ENCODE results near the gene NSF.
"Not testable (repeated sequence)": the region's sequence is repeated elsewhere in the genome, so short reads cannot be mapped to it uniquely, and the experiment has no call there.

Gene NSF

DNA sequence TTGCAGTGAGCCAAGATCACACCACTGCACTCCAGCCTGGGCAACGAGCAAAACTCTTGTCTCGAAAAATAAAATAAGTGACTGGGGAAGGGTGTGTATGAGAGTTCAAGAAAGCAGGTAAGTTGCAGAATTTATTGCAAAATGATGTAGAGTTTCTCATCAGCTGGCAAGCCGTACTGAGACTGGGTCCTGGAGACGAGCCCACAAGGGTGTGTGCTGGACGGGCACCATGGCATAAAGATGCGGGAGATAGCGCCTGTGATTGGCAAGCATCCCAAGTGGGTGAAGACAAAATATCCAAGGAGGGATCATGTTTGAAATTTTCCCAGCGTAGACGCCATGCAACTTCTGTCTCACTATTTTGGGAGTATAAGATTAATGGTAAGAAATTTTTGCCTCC is 168.7 kb downstream of the NSF start:
- DNase-seq, result no peak

DNA sequence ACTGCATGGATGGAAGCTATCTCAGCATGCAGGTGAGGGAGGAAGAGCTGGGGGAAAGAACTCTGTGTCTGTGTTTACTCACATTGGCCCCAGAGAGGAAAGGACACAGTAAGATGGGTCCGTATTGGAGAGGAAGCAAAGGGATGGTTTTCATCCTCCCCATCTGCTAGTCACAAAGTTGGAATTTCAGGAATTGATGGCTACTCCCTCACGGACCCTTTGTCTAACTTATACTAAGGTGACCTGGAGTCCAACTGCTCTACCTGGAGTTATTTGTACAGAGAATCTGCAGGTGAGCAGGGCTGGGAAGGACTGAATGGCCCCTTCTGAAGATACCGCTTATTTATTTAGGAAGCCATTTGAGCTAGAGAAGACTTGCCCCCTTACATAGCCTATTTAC is 172.9 kb downstream of the NSF start:
- DNase-seq, result no peak

DNA sequence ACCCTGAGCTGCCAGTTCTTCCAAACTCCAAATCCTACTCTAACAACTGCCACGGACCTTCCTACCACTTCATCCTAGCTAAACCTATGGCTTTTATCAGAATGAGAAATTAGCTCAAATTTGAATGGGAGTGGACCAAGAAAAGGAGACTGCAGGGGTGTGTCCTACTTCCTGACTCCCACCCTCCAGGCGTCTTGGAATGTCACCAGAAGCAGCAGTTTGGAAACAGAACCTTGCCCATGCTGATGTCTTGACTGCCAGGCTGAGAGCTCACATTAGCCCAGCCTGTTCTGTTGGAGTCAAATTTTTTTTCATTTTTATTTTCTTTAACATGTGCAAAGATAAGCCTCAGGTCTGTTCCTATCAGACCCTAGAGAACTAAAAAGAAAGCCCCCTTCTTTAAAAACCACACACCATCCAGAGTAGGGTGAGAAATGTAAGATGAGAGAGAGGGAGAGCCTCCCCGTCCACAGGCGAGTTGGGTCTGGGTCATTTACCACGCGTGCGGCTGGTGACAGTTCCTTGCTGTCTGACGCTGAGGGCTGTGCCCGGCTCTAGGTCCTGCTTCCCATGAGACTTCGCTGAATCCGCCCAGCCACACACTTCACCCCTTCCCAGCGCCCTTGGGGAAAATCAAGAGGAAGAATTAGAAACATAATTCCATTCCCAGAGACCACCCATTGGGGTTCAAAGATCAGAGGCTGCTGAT is 173.7 kb downstream of the NSF start:
- no peak for DNase-seq

DNA sequence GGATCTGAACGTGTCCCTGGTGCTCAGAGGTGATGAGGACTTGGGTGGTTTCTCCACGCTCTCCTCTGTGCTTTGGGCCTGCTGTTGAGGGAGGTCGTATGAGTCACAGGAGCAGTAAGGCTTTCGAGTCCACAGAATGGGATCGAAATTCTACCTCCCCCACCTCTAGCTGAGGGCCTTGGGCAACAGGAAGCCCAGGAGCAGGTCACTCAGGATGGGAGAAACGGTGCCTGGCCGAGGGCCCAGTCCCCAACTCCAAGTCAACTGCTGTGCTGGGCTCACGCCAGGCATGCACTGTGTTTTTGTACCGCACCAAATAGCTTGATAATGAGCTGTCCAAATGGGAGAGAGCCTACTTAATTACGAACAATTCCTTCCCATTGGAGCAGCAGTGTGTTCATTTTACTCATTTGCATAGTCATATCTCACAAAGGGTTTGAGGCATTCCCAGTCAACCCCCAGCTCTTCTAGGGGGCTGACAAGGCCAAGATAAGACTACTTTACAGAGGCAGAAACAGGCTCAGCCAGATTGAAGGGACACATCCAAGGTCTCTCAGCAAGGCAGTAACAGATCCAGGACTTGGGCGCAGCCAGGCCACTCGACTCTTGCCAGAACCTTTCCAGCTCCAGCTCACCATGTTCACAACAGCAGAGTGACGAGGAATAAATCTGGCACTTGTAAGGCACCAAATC is 174.4 kb downstream of the NSF start:
- peak; percentile 72 for DNase-seq

DNA sequence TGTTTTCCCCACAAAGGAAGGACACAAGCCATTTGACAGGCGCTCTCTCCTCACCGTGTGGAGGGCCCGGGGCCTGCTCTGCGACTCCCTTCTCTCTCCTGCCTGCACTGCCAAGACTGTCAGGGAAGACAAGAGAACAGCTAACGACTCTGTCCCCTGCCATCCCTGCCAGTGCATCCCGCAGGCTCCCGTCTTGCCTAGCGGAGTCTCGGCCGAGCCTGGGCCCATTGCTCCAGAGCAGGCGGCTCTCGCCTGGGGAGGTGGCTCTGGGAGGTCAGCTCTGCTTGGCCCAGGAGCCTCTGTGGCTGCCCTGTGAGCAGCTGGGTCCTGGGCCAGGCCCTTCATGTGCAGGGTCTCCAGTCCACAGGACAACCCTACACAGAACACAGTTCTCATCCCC is 175.0 kb downstream of the NSF start:
- DNase-seq, result no peak

DNA sequence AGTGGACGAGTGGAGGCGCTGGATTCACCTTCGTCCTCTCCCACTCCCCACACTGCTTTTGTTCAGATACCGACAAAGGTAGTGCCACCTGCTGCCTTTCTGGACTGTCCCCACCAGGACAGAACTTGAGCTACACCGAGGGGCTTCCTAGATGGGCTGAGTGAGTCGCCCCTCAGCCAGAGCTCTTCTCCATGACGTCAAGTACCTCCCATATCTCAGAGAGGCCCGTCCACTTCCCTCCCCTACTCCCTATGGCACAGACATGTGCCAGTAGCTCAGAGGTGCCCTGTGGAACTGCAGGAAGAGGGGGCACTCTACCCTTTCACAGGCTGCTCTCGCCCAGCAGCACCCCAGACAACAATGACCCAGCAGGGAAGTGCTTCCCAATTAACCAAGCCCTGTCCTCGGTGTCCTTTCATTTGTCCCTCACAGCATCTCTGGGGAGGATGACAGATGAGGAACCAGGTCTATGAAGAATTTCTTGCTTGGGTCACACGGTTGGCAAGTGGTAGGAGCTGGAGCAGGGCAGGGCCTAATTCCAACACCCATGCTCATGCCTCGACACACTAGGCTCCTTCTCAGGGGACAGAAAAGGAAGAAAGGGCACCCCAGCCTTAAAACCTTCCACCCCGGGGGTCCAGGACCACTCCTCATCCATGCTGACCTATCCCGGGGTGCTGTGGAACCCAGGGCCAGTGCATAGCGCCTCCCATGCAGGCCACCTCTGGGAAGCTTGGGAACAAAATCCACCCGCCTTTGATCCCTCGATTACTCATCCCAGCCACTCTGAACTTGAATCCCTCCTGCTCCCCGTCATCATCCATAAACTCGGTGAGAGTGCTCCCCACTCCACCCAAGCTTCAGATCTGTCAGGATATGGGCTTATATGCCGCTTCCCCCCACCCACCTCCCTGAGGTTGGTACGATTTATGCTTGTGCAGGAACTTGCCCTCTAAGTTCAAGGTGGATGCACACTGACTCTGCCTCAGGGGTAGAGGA is 176.3 kb downstream of the NSF start:
- DNase-seq, result no peak

DNA sequence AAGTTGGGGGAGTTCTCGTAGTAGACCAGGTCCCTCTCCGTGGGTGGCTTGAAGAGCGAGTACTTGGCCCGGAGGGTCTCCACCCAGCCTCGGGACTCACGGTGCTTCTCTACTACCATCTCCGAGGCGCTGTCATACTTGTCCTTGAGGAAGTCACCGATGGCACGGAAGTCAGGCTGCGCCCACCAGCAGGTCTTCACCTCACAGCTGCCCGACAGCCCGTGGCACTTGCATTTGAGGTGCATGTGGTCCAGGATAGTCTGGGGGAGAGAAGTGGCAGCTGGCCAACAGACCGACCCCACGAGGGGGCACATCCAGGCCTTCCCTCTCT is 178.0 kb downstream of the NSF start:
- no peak for DNase-seq

DNA sequence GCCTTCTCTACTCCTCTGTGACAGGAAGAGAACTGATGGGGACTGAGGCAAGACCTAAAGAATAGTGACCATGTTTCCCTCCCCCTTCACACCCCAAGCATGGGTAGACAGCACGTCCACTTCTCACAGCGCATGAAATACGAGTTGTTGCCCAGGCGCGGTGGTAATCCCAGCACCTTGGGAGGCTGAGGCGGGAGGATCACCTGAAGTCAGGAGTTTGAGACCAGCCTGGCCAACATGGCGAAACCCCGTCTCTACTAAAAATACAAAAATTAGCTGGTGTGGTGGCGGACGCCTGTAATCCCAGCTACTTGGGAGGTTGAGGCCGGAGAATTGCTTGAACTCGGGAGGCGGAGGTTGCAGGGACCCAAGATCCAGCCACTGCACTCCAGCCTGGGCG is 178.4 kb downstream of the NSF start:
- DNase-seq, result not testable (repeated sequence)

DNA sequence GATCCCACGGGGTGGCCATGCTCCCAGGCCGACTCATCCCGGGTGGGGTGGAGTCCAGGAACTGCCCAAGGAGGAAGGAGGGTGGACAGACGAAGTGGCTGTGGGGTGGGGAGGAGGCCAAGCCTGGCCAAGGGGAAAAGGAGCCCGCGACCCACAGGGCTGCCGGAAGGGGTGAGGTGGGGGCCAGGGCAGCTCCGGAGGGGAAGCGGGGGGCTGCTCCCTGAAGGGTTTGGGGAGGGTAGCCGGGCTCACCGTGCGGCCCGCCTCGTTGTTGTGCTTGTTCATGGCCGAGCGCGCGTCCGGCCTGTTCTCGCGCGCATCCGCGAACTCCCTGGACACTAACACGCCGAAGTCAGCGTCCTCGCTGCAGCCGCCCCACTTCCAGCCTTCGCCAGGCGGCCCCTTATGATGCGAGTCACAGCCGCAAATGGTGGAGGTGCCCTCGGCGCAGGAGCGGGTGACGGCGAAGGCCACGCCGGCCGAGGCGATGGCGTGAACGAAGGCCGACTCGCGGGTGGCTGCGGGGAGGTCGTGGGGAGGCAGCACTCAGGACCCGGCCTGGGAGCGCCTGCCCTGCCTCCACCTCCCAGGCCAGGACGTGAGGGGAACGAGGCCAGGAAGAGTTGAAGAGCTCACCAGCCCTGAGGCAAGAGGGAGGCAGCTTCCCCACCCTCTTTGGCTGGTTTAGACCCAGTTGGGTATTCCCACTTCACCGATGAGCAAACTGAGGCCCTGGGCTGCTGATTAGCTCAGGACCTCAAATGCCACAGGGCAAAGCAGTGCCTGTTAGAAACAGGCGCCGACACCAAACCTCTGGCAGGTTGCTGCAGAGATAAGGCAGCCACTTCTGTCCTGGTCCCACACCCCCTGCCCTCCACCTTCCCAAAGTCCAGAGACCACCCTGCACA is 179.3 kb downstream of the NSF start:
- DNase-seq, result no peak

DNA sequence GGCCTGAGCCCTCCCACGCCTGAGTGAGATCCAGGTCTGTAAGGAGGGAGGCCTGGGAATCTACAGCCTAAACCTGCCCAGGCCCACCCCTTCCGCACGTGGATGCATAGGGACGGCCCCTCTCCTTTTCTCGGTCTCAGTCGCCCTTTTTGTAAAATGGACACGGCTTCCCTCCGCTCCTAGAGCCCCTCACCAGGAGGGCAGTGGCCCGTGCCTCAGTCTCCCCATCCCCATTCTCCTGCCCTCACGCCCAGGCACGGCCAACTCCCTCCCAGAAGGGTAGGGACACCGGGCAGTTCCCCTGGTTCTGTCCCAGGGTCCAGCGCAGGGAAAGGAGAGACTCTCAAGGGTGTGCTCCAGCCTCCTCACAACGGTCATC is 180.0 kb downstream of the NSF start:
- DNase-seq, result no peak

DNA sequence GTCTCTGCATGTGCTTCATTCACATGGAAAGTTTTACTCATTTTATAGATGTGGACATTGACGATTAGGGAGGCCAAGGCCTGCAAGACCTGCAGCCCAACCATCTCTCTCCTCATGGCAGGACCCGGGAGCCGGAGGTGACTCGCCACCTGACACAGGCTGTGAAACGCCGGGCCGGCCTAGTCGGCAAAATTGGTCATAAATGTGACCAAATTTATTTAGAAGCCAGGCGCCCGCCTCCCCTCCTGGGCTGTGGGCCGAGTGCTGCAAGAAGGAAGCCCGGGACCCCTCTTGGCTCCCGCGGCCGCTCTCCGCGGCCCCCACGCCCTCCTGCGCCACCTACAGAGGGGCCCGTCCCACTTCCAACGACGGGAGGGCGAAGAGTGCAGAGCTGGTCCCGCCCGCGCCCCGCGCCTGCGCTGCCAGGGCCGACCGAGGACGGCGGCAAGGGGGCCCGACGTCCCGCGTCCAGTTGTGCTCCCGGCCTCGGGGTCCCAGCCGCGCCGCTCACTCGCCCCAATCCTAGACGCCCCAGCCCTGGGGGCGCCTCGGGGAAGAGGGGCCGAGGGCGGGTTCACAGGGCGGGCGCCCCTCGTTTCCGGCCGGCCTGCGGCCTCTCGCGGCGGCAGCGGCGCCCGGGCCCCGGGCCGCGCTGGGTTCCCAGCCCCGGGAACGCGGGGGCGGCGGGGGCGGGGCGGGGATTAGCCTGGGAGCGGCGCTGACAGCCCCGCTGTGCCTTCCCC is 180.5 kb downstream of the NSF start:
- DNase-seq, result peak; percentile 25

DNA sequence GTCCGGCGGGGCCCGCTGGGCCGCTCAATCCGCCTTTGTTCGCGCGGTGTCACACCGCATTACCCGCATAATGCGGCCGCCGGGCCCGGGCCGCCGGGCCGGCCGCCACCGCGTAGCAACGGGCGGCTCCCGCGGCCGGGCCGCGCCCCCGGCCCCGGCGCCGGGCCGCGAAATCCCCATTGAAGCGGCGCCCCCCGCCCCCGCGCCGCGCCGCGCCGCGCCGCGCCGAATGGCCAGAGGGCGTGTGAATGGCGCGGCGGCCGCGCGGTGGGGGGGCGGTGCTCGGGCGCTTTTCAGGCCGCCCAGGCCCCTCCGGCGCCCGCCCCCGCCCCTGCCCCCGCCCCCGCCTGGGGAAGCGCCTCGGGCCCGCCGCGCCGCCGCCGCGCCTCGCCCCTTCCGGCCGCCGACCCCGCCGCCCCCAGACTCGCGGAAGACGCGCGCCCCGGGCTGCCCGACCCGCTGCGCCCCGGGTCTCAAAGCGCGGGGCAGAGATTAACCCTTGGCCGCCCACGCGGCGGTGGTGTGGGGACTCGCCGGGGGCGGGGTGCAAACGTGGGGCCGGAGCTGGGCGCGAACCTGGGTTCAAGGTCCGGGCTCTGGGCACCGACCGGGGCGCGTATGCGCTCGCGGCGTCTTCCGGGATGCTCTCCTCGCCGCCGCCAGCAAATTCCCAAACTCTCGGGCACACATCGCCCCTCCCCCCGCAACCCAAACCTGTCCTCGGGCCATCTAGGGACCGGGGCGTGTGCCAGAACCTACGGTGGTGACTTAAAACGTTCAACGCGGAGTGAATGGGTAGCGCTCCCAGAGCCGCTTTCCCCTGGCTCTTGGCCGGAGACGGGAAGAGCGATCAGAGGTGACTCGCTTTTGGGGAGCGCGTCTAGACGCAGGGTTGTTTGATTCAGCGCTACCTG is 181.3 kb downstream of the NSF start:
- DNase-seq, result peak; percentile 29

DNA sequence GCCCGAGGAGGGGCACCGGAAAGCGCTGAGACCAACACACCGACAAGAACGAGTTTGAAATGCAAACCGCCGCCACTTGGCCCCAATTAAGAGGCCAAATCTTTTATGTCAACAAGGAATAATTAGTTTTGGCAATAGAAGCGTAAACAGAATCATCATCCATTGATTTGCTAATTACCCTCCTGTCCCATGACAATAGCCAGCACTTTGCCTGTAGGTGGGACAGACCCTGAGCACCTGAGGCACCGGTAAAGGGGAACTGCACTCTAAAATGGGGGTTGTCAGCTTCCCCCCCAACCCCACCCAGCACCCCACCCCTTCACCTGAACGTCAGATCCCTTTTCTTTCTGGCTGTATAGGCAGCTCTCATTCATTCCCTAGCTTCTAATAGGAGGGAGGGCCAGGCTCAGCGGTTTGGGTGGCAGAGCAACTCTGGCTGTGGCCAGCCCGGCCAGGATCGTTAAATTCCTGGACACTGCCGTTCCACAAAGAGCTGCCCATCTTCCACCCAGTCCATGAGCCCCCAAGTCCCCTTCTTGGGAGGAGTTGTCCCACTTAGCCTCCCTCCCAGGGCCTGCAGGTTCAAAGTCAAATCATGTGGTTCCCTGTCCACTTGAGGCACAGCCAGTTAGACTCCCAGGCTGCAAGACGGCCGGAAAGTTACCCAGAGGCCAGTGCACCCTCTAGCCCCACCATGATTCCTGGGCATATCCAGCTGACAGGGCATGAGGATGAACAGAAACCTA is 182.2 kb downstream of the NSF start:
- no peak for DNase-seq

DNA sequence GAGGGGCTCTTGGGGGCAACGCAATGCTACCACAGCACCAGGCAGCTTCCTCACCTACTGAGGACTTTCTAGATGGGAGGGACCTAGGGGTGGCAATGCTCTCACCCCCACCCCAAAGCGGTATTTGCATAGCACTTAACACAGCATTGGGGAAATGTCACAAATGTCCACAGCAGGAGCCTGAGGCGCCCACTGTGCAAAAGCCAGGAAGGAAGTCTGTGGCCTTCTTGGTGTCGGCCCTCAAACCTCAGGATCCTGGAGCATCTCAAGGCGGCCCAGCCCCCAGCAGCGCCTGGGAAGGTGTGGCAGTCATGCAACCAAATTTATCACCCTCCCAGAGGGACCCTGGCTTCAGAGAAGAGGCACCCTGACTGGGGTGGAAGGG is 182.7 kb downstream of the NSF start:
- no peak for DNase-seq

DNA sequence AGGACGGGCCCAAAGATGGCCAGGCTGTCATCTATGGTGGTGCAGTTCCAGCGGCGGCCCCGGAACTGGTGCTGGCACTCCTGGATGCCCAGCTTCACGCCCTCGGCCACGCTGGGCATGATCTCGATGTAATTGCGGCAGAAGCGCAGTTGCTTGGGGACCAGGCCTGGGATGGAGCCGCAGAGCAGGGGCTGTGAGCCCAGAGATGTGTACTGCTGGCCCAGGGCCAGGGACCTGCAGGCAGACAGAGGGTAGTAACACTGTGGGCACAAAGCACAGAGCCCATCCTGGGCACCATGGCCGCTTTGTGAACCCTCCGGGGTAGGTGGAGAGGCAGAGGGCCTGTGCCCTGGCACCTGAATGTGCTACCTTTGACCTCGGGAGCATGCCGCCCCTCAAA is 183.2 kb downstream of the NSF start:
- DNase-seq, result no peak

DNA sequence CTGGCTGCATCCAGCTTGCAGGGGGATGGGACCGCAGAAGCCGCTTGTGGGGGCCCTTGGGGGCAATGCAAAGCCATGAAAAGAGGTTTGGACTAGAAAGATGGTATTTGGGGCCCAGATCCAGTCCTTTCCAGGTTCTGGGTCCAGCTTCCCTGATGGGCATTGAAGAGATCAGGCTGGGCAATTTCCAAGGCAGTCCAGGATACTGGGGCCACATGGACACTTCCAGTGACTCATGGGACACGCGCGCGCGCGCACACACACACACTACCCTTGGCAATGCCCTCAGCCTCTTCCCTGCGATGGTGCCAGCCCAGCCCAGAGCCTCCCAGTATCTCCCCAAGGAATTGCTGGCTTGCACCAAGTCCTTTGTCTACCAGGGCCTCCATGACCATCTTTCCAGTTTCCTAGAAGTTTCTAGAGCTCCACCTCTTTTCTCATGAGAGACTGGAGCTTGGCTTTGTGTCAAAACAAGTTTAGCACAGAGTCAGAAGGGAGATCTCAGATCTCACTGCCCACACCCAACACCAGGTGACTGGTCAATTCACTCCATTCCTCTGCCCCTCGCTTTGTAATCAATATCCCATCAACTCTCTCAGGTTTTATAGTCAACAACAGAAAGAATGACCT is 183.8 kb downstream of the NSF start:
- no peak for DNase-seq

DNA sequence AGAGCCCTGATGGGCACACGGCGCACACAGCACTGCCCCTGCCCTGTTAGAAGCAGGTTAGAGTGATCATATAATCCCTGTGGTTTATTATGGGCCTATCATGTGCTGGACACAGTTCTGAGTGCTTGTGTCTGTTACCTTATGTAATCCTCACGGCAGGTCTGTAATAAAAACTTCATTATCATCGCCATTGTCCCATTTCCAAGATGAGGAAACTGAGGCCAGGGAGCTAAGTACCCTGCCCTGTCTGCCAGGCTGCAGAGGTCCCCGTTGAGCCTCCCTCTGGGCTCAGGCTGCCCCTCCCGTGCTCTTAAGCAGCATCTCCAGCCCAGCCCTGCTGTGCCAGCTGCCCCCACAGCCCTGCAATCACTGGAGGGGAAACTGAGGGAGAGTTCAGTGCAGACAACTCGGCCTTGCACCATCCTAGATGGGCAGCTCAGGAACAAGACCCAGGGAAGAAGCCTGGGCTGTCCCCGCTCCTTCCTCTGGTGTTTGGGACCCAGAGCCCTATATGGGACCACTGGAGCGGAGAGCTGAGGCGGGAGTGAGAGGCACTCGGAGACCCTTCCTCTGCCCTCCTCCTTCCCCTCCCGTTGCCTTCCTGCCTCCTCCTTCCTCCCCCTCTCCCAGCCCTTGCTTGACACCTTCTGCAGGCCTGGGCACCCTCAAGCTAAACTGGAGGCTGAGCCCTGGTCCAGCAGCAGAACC is 186.0 kb downstream of the NSF start:
- DNase-seq, result no peak

DNA sequence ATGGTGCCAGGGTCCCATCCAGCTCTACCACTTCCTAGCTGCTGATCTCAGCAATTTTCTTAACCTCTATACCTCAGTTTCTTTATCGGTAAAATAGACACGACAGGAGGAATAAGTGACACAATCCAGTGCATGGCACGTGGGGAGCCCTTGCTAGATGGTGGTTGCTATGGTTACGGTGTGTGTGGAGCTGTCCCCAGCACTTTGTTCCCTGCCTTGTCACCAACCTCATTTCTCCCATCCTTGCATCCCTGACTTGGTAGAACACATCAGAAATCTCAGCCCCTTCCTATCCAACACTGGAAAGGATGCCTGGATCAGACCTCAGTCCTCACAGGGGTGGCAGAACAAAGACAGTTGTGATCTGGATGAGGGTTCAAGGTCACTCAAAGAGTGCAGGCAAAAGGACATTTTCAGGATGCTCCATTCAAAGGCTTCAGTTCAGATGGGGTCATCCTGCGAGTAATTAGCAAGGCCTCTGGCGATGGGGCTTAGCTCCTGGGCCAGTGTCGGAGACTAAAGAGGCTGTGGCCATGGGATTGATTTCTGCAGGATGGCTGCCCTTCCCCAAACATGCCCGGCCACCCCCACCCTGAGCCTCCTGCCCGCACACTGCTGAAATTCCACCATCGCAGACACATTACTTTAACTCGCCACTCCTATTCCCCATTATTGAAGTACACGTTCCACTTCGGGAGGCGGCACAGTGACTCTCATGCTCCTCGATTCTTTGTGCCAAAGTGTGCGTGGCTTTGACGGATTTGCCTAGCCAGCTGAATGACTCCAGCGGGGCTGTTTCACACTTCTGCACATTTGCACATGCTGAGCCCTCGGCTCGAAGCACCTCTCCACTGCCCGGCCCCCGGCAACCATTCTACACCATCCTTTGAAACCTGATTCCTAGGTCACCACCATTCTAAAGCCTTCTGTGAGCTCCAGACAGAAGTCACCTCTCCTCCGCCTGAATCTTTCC is 187.8 kb downstream of the NSF start:
- DNase-seq, result no peak

All from HCEC 1CT (cell line).